Left ventricle myocardium inferior (tissue), 1 donor: ENCODE data around the gene ETNK2. TPM values are rescaled to one million over a fixed set of nuclear protein-coding genes. Genes with fewer than 3 reads are reported as not detected.

ENCODE experiments used
- DNase-seq: peaks from one replicate; pipeline ENCODE4 v3.0.0-alpha.2; 2020
- H3K27ac ChIP-seq: fragments of 200-600 bp; replicated peaks from 2 replicates; pipeline ENCODE4 v1.8.0; 2021
- H3K27me3 ChIP-seq: fragments of 200-600 bp; 2 replicates; pipeline ENCODE4 v1.8.0; 2021; ENCODE audit warnings: low read depth
- H3K36me3 ChIP-seq: fragments of 200-600 bp; 2 replicates; pipeline ENCODE4 v1.8.0; 2021
- H3K4me1 ChIP-seq: fragments of 200-600 bp; 2 replicates; pipeline ENCODE4 v1.8.0; 2021
- H3K4me3 ChIP-seq: fragments of 200-600 bp; 2 replicates; pipeline ENCODE4 v1.8.0; 2021; ENCODE audit warnings: mild to moderate bottlenecking, moderate library complexity
- H3K9me3 ChIP-seq: fragments of 200-600 bp; replicated peaks from 2 replicates; pipeline ENCODE4 v1.8.0; 2021
- intact Hi-C: fragments of 100-400 bp; cut with micrococcal nuclease; formaldehyde crosslinking; loops from one replicate; pipeline ENCODE4 v1.11.0; 2022
- total RNA-seq: library from RNA; stranded (reverse); fragmentation: NEBNext Ultra II Directional; extraction: Animal tissue kit (Norgen Biotek cat#: 25700); gene quantifications from one replicate; pipeline ENCODE4 v1.2.1, GENCODE V29; 2021
- TF ChIP-seq, protein P1 (sequence below): fragments of 200-600 bp; IDR thresholded peaks from 2 replicates; pipeline ENCODE4 v1.8.0; 2021; ENCODE audit warnings: antibody characterized with exemption, mild to moderate bottlenecking, borderline replicate concordance
- donor health status: DM: no; HTN: yes; CAD: no; lungs with severe emphysema.

Gene ETNK2
- total RNA-seq, 1 donor from 2014 or later: 4.4 TPM

DNA sequence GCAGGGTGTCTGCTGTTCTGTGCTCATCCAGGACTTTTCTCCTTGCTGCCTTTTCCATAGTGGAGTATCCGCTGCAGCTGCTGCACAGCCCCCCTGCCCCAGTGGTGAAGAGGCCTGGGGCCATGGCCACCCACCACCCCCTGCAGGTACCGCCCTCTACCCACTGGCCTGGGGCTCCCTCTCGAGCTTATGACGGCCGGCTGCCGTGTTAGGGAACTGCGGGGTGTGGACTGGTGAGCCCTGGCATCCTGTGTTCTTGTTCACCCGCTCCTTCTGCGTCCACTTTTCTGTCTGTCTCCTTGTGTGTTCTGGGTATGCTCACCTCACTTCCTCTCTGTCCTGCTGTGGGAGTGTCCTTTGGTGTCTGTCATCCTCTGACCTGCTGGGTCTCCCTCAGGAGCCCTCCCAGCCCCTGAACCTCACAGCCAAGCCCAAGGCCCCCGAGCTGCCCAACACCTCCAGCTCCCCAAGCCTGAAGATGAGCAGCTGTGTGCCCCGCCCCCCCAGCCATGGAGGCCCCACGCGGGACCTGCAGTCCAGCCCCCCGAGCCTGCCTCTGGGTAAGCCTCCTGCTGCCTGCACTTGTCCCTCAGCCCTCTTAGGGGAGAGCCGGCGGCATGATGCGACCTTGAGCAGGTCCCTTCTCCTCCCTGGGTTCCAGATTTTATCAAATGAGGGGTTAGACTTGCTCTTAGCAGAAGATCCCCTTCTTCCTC is 29.8 kb downstream of the ETNK2 start:
- peaks cover 11% of the 10 kb centered on the region for H3K4me1 ChIP-seq
- no peak for DNase-seq
- H3K4me3 ChIP-seq: no peak overlapping the region
- no peaks in the 10 kb centered on the region for H3K27me3 ChIP-seq
- H3K9me3 ChIP-seq: no peaks in the 10 kb centered on the region
- H3K36me3 ChIP-seq: peaks cover 83% of the 10 kb centered on the region
- TF ChIP-seq, protein P1, sequence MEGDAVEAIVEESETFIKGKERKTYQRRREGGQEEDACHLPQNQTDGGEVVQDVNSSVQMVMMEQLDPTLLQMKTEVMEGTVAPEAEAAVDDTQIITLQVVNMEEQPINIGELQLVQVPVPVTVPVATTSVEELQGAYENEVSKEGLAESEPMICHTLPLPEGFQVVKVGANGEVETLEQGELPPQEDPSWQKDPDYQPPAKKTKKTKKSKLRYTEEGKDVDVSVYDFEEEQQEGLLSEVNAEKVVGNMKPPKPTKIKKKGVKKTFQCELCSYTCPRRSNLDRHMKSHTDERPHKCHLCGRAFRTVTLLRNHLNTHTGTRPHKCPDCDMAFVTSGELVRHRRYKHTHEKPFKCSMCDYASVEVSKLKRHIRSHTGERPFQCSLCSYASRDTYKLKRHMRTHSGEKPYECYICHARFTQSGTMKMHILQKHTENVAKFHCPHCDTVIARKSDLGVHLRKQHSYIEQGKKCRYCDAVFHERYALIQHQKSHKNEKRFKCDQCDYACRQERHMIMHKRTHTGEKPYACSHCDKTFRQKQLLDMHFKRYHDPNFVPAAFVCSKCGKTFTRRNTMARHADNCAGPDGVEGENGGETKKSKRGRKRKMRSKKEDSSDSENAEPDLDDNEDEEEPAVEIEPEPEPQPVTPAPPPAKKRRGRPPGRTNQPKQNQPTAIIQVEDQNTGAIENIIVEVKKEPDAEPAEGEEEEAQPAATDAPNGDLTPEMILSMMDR: no peak
- intact Hi-C loops: no loop called here
- H3K27ac ChIP-seq: no peak overlapping the region

DNA sequence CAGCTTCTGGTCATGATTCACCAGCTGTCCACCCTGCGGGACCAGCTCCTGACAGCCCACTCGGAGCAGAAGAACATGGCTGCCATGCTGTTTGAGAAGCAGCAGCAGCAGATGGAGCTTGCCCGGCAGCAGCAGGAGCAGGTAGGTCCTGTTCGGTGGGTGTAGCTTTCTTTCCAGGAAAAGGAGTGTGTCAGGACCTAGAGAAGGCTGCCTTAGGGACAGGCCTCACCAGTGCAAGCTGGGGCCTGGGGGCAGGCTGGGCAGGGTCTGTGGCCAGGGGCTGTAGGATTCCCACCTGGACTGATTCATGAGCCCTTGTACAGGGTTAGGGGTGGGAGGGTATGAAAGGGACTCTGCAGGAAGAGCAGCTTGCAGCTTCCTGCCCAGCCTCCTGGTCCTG is 35.3 kb downstream of the ETNK2 start:
- Histone ChIP-seq H3K27ac (no peak overlapping the region), H3K4me1 (peaks cover 6% of the 10 kb centered on the region), H3K36me3 (peaks cover 45% of the 10 kb centered on the region), H3K4me3 (no peak overlapping the region), H3K27me3 (no peaks in the 10 kb centered on the region), H3K9me3 (no peaks in the 10 kb centered on the region)
- TF ChIP-seq, protein P1: no peak
- DNase-seq: no peak
- intact Hi-C loops: no loop called here

- no peaks in the 10 kb centered on the region for H3K9me3 ChIP-seq
- H3K27me3 ChIP-seq: no peaks in the 10 kb centered on the region
- H3K4me1 ChIP-seq: peaks cover 16% of the 10 kb centered on the region
- H3K36me3 ChIP-seq: peaks cover 32% of the 10 kb centered on the region
- no peak overlapping the region for H3K27ac ChIP-seq
- intact Hi-C loops: no loop called here
- no peak overlapping the region for H3K4me3 ChIP-seq
- TF ChIP-seq, protein P1: no peak
- DNase-seq: no peak
Measured at GRCh38 chr1:204115116-204115515, 36.7 kb downstream of the ETNK2 start.

- intact Hi-C loops: no loop called here
- H3K9me3 ChIP-seq: no peaks in the 10 kb centered on the region
- DNase-seq: no peak
- peaks cover 27% of the 10 kb centered on the region for H3K36me3 ChIP-seq
- TF ChIP-seq, protein P1: no peak
- no peak overlapping the region for H3K27ac ChIP-seq
- peaks cover 16% of the 10 kb centered on the region for H3K4me1 ChIP-seq
- H3K27me3 ChIP-seq: no peaks in the 10 kb centered on the region
- H3K4me3 ChIP-seq: no peak overlapping the region
Measured at GRCh38 chr1:204114606-204115005, 37.2 kb downstream of the ETNK2 start.

DNA sequence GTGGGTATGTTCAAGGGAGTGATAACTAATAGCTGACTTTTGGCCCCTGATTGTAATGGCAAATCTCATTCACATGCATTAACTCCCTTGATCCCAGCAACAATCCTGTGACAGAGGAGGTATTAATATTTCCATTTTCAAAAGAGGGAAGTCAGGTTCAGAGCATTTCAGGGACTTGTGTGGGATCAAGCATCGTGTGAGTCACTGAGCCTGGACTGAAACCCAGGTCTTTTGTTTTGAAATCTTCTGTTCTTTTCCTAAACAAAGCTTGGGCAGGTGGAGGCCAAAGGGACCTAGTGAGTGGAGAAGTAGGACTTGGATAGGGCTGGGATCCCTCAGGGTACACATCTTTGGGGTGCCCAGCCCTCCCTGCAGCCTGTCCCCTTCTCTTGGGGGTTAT is 37.9 kb downstream of the ETNK2 start:
- Histone ChIP-seq H3K4me3 (no peak overlapping the region), H3K27me3 (no peaks in the 10 kb centered on the region), H3K4me1 (peaks cover 21% of the 10 kb centered on the region), H3K27ac (no peak overlapping the region), H3K9me3 (no peaks in the 10 kb centered on the region), H3K36me3 (peaks cover 27% of the 10 kb centered on the region)
- TF ChIP-seq, protein P1: no peak
- intact Hi-C loops: no loop called here
- no peak for DNase-seq
